BJ (cell line): Measurements from ENCODE around the gene GRAMD1B. TPM values are rescaled to one million over a fixed set of nuclear protein-coding genes. Genes with fewer than 3 reads are reported as not detected.

Experiments used
- CTCF ChIA-PET: fragments of 350-600 bp; formaldehyde crosslinking; extraction: SDS; loops from one replicate; lab custom pipeline; 2021; ENCODE audit warnings: antibody characterized with exemption, inconsistent platforms; lab: Yijun Ruan, JAX
- POLR2A ChIA-PET: fragments of 300-600 bp; sonication (Branson Sonifier 250); formaldehyde crosslinking; extraction: SDS; loops from one replicate; lab custom pipeline; 2021; ENCODE audit warnings: antibody characterized with exemption; lab: Charles Lee
- DNase-seq: peaks from one replicate; pipeline ENCODE4 v3.0.0-alpha.2; 2011; ENCODE audit warnings: low read depth
- H3K27me3 ChIP-seq: 2 replicates; pipeline ENCODE4 v1.6.0; 2011; ENCODE audit warnings: low read length; ENCODE audit not compliant: control insufficient read depth, insufficient read depth
- H3K36me3 ChIP-seq: 2 replicates; pipeline ENCODE4 v1.5.1; 2011; ENCODE audit warnings: low read length; ENCODE audit not compliant: control insufficient read depth, insufficient read depth
- H3K4me3 ChIP-seq: 2 replicates; pipeline ENCODE4 v1.5.1; 2011; ENCODE audit warnings: low read depth, mild to moderate bottlenecking, control low read depth, low read length
- CTCF ChIP-seq: IDR thresholded peaks from 2 replicates; pipeline ENCODE4 v1.5.1; 2011; ENCODE audit warnings: low read depth, mild to moderate bottlenecking, control low read depth, inconsistent platforms, low read length, moderate library complexity; ENCODE audit not compliant: insufficient read depth
- polyA plus RNA-seq: library from polyadenylated mRNA; depleted of rRNA; stranded (reverse); fragments of >200 nt; gene quantifications from 2 replicates; pipeline ENCODE4 v1.2.3, GENCODE V29; 2011

The GRAMD1B gene
- polyA plus RNA-seq, 1 experiment = 11.7 TPM

GRCh38 chr11:123406441-123407129 is 23.5 kb upstream of the GRAMD1B start:
- TF ChIP-seq CTCF = no peak
- CTCF ChIA-PET = interaction anchor here (0.8 to 7.6 kb wide), 29 partner anchors 9 to 304 kb away, joined by 3 to 158 read pairs (median 5); partner anchors contain the start of gene GRAMD1B
- DNase-seq = no peak
- H3K4me3 ChIP-seq = no peak overlapping the region
- POLR2A ChIA-PET = no interaction called here
- H3K27me3 ChIP-seq = peaks cover 2% of the 10 kb centered on the region
- H3K36me3 ChIP-seq = no peaks in the 10 kb centered on the region

- H3K36me3 ChIP-seq = no peaks in the 10 kb centered on the region
- H3K4me3 ChIP-seq = no peak overlapping the region
- CTCF ChIA-PET = interaction anchor here (0.5 to 7.6 kb wide), 42 partner anchors 10 to 305 kb away, joined by 3 to 158 read pairs (median 4); partner anchors contain the start of gene GRAMD1B
- POLR2A ChIA-PET = interaction anchor here (0.9 kb wide), 1 partner anchor 71 kb away, joined by 4 read pairs; no protein-coding TSS in a partner anchor
- peaks cover 2% of the 10 kb centered on the region for H3K27me3 ChIP-seq
- no peak for DNase-seq
- TF ChIP-seq CTCF = peak; percentile 82
Measured at GRCh38 chr11:123407130-123407995, 22.7 kb upstream of the GRAMD1B start.

GRCh38 chr11:123407996-123408597 is 22.0 kb upstream of the GRAMD1B start:
- TF ChIP-seq CTCF = no peak
- H3K36me3 ChIP-seq = no peaks in the 10 kb centered on the region
- peaks cover 2% of the 10 kb centered on the region for H3K27me3 ChIP-seq
- ChIA-PET POLR2A (interaction anchor here (0.9 kb wide), 1 partner anchor 70 kb away, joined by 4 read pairs; no protein-coding TSS in a partner anchor), CTCF (interaction anchor here (0.5 to 7.6 kb wide), 40 partner anchors 10 to 306 kb away, joined by 3 to 158 read pairs (median 4); partner anchors contain the start of gene GRAMD1B)
- no peak for DNase-seq
- no peak overlapping the region for H3K4me3 ChIP-seq

- TF ChIP-seq CTCF = no peak
- peaks cover 2% of the 10 kb centered on the region for H3K27me3 ChIP-seq
- no peak overlapping the region for H3K4me3 ChIP-seq
- no peaks in the 10 kb centered on the region for H3K36me3 ChIP-seq
- DNase-seq = no peak
- POLR2A ChIA-PET = no interaction called here
- CTCF ChIA-PET = interaction anchor here (0.6 to 7.6 kb wide), 15 partner anchors 9 to 297 kb away, joined by 3 to 158 read pairs (median 4); no protein-coding TSS in a partner anchor
Measured at GRCh38 chr11:123408619-123409455, 21.2 kb upstream of the GRAMD1B start.
